Ramos (cell line): ENCODE results near the gene NF2.

Experiments used
- in situ Hi-C: fragments of 300-500 bp; cut with MboI; formaldehyde crosslinking; loops from one replicate; pipeline ENCODE4 v1.14.3; 2022; ENCODE audit warnings: low sequenced_read_pairs; ENCODE audit not compliant: unreplicated experiment

Gene NF2

GRCh38 chr22:29629903-29630516 lies 26.6 kb downstream of the NF2 start:
- in situ Hi-C loops = no loop called here

GRCh38 chr22:29630987-29631386 lies 27.6 kb downstream of the NF2 start:
- in situ Hi-C loops = no loop called here

DNA sequence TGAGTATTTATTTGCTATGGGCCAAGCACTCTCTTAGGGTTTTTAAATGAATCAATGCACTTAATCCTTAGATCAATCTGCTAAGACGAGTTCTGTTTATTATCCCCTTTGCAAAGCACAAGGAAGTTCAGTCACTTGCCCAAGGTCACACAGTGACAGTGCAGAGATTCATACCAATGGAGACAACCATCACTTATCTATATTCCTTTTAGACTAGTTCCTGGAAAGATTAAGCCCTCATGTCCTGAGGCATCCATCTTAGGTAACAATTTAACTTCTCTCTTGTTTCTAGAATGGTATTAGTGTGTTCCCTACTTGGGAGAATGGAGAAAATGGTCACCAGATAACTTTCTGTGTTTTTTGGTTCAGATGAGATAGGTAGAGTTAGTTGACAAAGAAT lies 28.3 kb downstream of the NF2 start:
- in situ Hi-C loops = no loop called here

- in situ Hi-C loops = no loop called here
Measured at GRCh38 chr22:29632672-29633071, 29.2 kb downstream of the NF2 start.

GRCh38 chr22:29633514-29634312 lies 30.3 kb downstream of the NF2 start:
- in situ Hi-C loops = no loop called here

DNA sequence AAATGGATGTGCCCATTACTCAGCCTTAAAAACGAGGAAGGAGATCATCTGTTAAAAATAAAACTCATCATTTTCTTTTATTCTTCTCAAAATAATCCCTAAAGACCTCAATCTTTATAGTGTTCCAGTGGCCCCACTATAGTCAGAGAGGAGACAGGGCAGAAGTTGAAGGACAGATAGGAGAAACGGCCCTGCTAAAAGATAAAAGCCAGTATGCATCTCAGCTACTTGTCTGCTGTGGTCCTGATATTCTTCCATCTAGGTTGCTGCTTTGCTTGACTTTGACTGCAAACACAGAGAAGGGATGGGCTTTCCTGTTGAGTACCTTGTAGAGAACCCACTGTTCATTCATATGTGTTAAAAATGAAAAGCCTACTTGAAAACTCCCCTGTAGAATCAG lies 31.4 kb downstream of the NF2 start:
- in situ Hi-C loops = no loop called here

- in situ Hi-C loops = no loop called here
Measured at GRCh38 chr22:29635734-29636357, 32.4 kb downstream of the NF2 start.

- in situ Hi-C loops = no loop called here
Measured at GRCh38 chr22:29636751-29637150, 33.3 kb downstream of the NF2 start.

DNA sequence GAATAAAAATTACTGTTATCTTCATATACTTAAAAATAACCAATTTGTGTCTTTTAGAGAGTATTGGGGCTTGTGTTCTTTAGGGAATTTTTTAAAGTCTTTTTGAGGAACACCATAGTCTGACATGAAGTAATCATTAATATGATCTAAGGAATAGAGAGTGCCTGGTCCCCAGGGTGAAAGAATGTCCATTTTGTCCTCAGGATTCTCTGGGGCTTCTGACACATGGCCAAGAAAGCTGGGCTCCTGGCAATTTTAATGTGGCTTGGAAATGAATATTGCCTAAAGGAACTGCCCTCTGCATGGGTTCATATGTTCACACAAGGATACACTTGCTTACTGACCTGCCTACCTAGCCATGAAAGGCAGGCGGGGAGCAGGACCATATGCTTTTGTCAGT lies 33.7 kb downstream of the NF2 start:
- in situ Hi-C loops = no loop called here

- in situ Hi-C loops = no loop called here
Measured at GRCh38 chr22:29638678-29639077, 35.2 kb downstream of the NF2 start.

DNA sequence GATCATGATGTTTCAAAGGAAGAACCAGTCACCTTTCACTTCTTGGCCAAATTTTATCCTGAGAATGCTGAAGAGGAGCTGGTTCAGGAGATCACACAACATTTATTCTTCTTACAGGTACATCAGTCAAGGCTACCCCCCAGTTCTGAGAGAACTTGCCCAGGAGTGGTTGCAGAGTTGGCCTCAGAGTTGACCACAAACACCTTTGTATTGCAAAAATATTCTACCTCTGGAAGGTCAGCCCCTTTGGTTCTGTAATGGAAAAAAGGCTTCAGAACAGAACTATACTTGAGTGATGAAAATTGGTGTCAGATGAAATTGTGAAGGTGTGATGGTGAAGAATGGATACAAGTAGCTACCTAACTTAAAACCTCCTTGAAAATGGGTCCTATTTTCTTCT lies 35.7 kb downstream of the NF2 start:
- in situ Hi-C loops = no loop called here

DNA sequence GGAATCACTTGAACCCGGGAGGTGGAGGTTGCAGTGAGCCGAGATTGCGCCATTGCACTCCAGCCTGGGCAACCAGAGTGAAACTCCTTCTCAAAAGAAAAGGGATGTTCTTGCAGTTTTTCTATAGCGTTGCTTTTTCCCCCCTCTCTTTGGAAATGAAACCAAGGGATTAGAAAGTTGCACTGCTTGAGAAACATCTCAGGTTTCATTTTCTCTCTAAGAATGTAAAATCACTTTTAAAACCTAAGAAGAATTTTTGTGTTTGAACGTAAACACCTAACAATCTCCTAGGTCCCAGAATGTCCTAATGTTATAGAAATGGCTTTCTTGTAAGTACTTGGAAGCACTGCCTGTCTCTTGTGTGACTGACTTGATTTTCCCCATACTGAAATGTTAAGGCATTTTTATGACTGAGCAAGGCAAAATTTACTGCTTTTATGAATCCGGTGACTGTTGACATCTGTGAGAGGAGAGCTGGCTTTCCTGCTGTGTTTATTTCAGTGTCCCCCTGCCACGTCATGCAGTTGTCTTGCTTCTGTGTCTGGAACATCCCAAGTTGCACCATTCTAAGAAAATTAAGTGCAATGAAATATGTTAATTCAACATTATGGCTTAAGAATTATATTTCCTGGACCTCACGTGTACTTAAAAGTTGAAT lies 37.7 kb downstream of the NF2 start:
- in situ Hi-C loops = no loop called here

DNA sequence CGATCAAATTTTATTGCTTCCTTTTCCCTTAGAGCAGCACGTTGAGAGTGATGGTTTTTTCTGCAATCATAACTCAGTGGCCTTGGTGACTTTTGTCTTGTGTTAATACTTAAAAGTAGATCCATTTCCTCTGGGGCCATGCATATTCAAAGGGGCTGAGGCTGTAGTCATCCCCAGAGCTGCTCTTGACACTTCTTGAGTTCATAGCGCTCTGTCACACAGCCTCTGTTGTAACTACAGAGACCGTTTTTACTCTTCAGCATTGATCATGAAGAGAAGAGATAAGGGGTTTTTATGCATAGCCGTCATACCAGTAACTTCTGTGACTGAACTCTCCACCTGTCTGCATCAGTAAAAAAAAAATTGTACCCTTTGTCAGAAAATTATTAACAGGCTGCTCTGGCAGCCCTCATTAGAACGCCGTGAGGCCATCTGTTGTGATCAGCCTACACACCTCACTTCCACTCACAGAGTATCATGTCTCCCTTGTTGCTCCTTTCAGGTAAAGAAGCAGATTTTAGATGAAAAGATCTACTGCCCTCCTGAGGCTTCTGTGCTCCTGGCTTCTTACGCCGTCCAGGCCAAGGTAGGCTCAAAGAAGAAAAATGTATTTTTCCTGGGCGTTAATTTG lies 38.4 kb downstream of the NF2 start:
- in situ Hi-C loops = no loop called here

- in situ Hi-C loops = no loop called here
Measured at GRCh38 chr22:29642694-29643093, 39.3 kb downstream of the NF2 start.

DNA sequence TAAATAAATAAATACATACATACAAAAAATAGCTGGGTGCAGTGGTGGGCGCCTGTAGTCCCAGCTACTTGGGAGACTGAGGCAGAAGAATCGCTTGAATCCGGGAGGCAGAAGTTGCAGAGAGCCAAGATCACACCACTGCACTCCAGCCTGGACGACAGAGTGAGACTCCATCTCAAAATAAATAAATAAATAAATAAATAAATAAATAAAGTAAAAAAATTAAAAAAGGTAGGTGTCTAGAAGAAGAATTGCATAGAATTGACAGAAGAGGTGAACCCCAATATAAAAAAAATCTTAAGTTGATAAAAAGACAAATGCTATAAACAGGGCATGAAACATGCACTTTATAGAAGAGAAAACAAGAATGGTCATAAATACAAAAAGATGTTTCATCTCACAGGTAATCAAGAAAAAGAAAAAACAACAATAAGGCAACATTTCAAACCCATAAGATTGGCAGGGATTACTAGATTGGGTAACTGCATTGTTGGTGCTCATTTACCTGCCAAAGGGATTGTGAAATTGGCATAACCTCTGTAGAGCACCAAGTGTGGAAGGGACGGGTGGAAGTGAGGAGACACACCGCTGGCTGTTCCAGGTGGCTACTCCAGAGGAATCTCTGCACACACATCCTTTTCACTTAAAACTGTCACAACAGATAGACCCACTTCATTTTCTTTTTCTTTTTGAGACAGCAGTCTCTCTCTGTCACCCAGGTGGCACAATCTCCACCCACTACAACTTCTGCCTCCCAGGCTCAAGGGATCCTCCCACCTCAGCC lies 44.7 kb downstream of the NF2 start:
- in situ Hi-C loops = no loop called here

GRCh38 chr22:29650370-29650769 lies 46.9 kb downstream of the NF2 start:
- in situ Hi-C loops = no loop called here

DNA sequence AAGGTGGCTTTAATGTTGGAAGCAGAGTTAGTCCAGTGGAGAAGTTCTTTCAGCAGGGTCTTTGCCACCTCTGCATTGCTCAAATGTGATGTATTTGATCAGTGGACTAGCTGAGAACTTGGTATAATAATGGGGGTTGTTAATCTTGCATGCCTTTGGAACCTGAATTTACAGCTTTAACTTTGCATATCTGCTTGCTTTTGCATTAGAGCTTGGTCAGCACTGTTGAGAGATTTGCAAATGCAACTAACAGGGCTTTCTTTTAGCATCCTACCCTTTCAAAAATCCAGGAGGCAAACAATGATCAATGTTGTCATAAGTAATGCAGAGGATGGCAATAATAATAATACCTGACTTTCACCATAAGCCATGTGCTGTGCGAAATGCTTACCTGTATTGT lies 48.2 kb downstream of the NF2 start:
- in situ Hi-C loops = no loop called here

GRCh38 chr22:29654420-29654819 lies 51.0 kb downstream of the NF2 start:
- in situ Hi-C loops = no loop called here

DNA sequence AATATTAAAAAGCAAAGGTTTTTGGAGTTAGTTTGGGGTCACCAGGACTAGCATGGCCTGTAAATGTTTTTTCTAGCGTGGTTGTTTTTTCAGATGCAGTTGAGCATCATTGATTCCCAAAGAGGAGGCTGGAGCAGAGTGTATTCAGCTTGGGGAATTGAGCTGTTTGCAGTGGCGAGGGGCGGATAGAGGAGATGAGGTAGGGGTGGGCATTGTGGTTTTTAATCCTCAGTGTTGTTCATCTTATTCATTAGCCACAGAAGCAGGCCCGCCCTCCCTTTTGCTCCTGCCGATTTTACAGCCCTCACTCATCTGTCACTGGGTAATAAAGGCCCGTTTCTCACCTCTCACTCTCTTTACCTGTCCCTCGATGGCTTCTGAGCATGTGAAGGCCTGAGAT lies 51.4 kb downstream of the NF2 start:
- in situ Hi-C loops = no loop called here

GRCh38 chr22:29658176-29658575 lies 54.7 kb downstream of the NF2 start:
- in situ Hi-C loops = no loop called here
